ENCODE results near the gene LDAH. TPM values are rescaled to one million over a fixed set of nuclear protein-coding genes. Genes with fewer than 3 reads are reported as not detected.
A peak's percentile ranks its signal among the peaks of the same experiment; 100 is the strongest.

The LDAH gene
- total and polyA plus RNA-seq, 4 experiments from 2014 or later: 12.3 to 23.9 (median 18.8) TPM

DNA sequence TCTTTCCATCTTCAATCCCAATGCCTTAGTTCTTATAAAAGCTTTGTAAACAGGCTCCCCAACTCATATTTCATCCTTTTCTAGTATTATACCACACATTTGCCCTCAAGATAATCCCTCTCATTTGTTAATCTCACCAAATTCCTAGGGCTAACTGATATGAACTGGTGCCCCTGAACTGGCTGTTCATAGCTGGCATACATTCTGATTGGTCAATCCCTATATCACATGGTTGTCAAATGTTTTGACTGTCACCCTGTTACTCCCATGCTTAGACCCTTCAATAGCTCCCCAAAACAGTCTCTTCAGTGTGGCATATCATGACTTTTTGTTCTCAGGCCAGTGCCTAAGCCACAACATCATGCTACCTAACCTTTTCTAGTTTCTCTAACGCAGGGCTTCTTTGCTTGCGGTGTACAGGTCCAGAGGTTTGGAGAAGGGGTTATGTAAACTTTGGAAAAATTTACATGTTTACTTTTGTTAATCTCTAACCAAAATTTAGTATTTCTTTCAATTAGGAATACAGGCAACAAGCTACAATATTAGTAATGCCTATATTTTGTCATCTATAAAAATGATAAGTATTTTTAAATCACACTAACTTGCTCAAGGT is 125.5 kb downstream of the LDAH start:
- no peaks in the 10 kb centered on the region for H3K36me3 ChIP-seq (ENCODE audit: insufficient read depth, low read length)
- Mint-ChIP-seq H3K4me3 (no peak overlapping the region), H3K27me3 (no peaks in the 10 kb centered on the region), H3K27ac (no peak overlapping the region), H3K9me3 (no peaks in the 10 kb centered on the region), H3K4me1 (no peaks in the 10 kb centered on the region), H3K36me3 (peaks cover 31 to 37% of the 10 kb centered on the region in 2 donors)
- H3K4me3 ChIP-seq (ENCODE audit: low read length in 2 of 2): no peak overlapping the region
- POLR2A ChIA-PET (ENCODE audit: partially characterized antibody): no interaction called here
- H3K4me1 ChIP-seq (ENCODE audit: insufficient read depth, low read length): no peaks in the 10 kb centered on the region
- H3K9me3 ChIP-seq (ENCODE audit: control insufficient read depth in 1 of 2, low read length in 2 of 2): no peaks in the 10 kb centered on the region
- H3K27ac ChIP-seq (ENCODE audit: low read depth, low read length): no peak overlapping the region
- intact Hi-C loops (cut with micrococcal nuclease): no loop called here
- no peak for DNase-seq
- CTCF ChIA-PET (ENCODE audit: partially characterized antibody): interaction anchor here (1.2 kb wide), 1 partner anchor 36 kb away, joined by 3 read pairs; no protein-coding TSS in a partner anchor
- H3K27me3 ChIP-seq (ENCODE audit: insufficient read depth, low read length): no peaks in the 10 kb centered on the region

DNA sequence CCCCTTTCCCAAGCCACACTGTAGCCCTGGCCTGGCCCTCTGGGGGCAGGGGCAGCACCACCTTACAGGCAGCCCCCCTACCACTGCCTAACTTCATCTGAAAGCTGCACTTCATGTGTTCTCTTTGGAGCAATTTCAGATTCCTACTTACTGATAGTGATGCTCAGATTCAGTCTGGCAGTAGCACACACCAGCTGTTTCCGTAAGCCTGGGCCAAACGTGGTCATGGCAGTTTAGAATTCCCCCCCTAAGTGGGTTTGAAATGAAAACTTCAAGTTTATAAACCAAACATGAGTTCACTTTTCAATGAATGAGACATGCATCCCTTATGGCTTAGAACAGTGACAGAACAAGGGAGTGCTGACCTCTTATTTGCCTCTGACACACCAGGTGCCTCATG is 126.5 kb downstream of the LDAH start:
- ChIA-PET POLR2A (ENCODE audit: partially characterized antibody) (no interaction called here), CTCF (ENCODE audit: partially characterized antibody) (interaction anchor here (1.2 kb wide), 1 partner anchor 35 kb away, joined by 3 read pairs; no protein-coding TSS in a partner anchor)
- DNase-seq: no peak
- no peaks in the 10 kb centered on the region for H3K4me1 ChIP-seq (ENCODE audit: insufficient read depth, low read length)
- no peaks in the 10 kb centered on the region for H3K36me3 ChIP-seq (ENCODE audit: insufficient read depth, low read length)
- Mint-ChIP-seq H3K27ac (no peak overlapping the region), H3K9me3 (no peaks in the 10 kb centered on the region), H3K36me3 (peaks cover 35 to 42% of the 10 kb centered on the region in 2 donors), H3K4me3 (no peak overlapping the region), H3K27me3 (no peaks in the 10 kb centered on the region), H3K4me1 (no peaks in the 10 kb centered on the region)
- no peak overlapping the region for H3K27ac ChIP-seq (ENCODE audit: low read depth, low read length)
- no peaks in the 10 kb centered on the region for H3K27me3 ChIP-seq (ENCODE audit: insufficient read depth, low read length)
- no peaks in the 10 kb centered on the region for H3K9me3 ChIP-seq (ENCODE audit: control insufficient read depth in 1 of 2, low read length in 2 of 2)
- intact Hi-C loops (cut with micrococcal nuclease): no loop called here
- H3K4me3 ChIP-seq (ENCODE audit: low read length in 2 of 2): no peak overlapping the region

DNA sequence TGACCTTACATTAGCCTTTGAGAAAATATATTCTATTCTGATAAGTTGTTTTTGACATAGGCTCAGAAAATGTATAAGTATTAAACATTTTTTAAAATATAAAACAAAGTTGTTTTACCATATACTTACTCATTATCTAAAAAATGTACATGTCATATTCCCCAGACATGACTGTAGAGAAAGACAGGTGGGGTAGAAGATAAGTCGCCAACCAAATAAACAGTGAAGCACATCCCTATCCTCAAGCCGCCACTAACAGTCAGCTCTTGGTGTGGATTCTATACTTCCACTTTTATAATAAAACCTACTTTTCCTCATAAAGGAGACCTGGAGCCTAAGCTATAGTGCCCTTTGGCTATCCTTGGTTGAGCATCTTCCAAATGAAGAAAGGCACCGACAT is 129.6 kb downstream of the LDAH start:
- DNase-seq: no peak
- intact Hi-C loops (cut with micrococcal nuclease): no loop called here
- H3K27me3 ChIP-seq (ENCODE audit: insufficient read depth, low read length): no peaks in the 10 kb centered on the region
- POLR2A ChIA-PET (ENCODE audit: partially characterized antibody): no interaction called here
- H3K9me3 Mint-ChIP-seq: peaks cover 0 to 2% (median 0%) of the 10 kb centered on the region in 8 donors
- H3K36me3 ChIP-seq (ENCODE audit: insufficient read depth, low read length): no peaks in the 10 kb centered on the region
- H3K36me3 Mint-ChIP-seq: peaks cover 49 to 52% of the 10 kb centered on the region in 2 donors
- no peaks in the 10 kb centered on the region for H3K4me1 Mint-ChIP-seq
- no peaks in the 10 kb centered on the region for H3K27me3 Mint-ChIP-seq
- H3K27ac Mint-ChIP-seq: no peak overlapping the region
- H3K27ac ChIP-seq (ENCODE audit: low read depth, low read length): no peak overlapping the region
- H3K4me3 ChIP-seq (ENCODE audit: low read length in 2 of 2): no peak overlapping the region
- no peaks in the 10 kb centered on the region for H3K9me3 ChIP-seq (ENCODE audit: control insufficient read depth in 1 of 2, low read length in 2 of 2)
- no peaks in the 10 kb centered on the region for H3K4me1 ChIP-seq (ENCODE audit: insufficient read depth, low read length)
- H3K4me3 Mint-ChIP-seq: no peak overlapping the region
- CTCF ChIA-PET (ENCODE audit: partially characterized antibody): interaction anchor here (1.2 kb wide), 1 partner anchor 32 kb away, joined by 3 read pairs; no protein-coding TSS in a partner anchor

DNA sequence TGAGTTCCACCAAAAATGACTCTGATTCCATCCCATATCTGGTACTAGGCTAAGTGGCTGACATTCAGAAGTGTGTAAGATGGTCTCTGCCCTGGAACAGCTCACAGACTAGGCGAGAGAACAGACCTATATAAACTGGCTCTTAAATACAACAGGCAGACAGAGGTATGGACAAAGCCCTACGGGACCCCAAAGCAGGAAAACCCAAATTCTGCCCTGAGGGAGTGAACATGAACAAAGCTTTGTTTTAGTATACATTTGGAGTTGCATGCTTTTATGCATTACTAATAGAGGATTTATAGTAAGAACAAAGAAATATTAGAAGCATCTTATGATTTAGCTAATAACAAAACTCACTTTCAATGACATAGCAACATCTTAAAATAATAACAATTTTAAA is 130.8 kb downstream of the LDAH start:
- intact Hi-C loops (cut with micrococcal nuclease): no loop called here
- peak overlapping the region in 1 of 7 donors; percentile 59 for H3K27ac Mint-ChIP-seq
- no peak for DNase-seq
- H3K4me3 Mint-ChIP-seq: no peak overlapping the region
- Histone ChIP-seq H3K36me3 (ENCODE audit: insufficient read depth, low read length) (no peaks in the 10 kb centered on the region), H3K4me1 (ENCODE audit: insufficient read depth, low read length) (no peaks in the 10 kb centered on the region), H3K4me3 (ENCODE audit: low read length in 2 of 2) (no peak overlapping the region), H3K27ac (ENCODE audit: low read depth, low read length) (no peak overlapping the region), H3K9me3 (ENCODE audit: control insufficient read depth in 1 of 2, low read length in 2 of 2) (no peaks in the 10 kb centered on the region), H3K27me3 (ENCODE audit: insufficient read depth, low read length) (no peaks in the 10 kb centered on the region)
- peaks cover 0 to 2% (median 0%) of the 10 kb centered on the region in 8 donors for H3K9me3 Mint-ChIP-seq
- POLR2A ChIA-PET (ENCODE audit: partially characterized antibody): no interaction called here
- H3K27me3 Mint-ChIP-seq: no peaks in the 10 kb centered on the region
- H3K4me1 Mint-ChIP-seq: no peaks in the 10 kb centered on the region
- H3K36me3 Mint-ChIP-seq: peaks cover 55 to 57% of the 10 kb centered on the region in 2 donors
- CTCF ChIA-PET (ENCODE audit: partially characterized antibody): interaction anchor here (2.3 kb wide), 1 partner anchor 31 kb away, joined by 11 read pairs; no protein-coding TSS in a partner anchor

DNA sequence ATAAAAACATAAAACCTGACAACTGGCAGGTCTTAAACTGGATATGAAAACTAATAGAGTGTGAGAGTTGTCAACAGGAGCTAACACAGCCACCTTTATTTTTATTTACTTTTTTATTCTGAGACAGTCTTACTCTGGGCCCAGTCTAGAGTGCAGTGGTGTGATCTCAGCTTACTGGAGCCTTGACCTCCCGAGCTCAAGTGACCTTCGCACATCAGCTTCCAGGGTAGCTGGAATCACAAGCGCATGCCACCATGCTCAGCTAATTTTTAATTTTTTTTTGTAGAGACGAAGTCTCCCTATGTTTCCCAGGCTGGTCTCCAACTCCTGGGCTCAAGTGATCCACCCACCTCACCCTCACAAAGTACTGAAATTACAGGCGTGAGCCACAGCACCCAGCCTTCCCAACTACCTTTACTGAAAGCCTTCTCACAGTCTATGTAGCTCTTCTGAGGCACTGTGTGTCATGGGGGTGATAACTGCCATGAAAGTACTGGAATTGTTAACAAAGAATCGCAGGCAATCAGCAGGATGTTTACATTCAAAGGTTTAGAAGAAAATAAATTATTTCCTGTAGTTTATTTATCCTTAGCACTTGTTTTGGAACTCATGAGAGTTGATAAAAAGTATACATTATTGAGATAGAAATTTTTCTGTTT is 131.7 kb downstream of the LDAH start:
- no peak overlapping the region for H3K27ac ChIP-seq (ENCODE audit: low read depth, low read length)
- no peak for DNase-seq
- ChIA-PET POLR2A (ENCODE audit: partially characterized antibody) (no interaction called here), CTCF (ENCODE audit: partially characterized antibody) (interaction anchor here (2.3 kb wide), 1 partner anchor 30 kb away, joined by 11 read pairs; no protein-coding TSS in a partner anchor)
- no peaks in the 10 kb centered on the region for H3K36me3 ChIP-seq (ENCODE audit: insufficient read depth, low read length)
- no peaks in the 10 kb centered on the region for H3K4me1 Mint-ChIP-seq
- H3K27ac Mint-ChIP-seq: peak overlapping the region in 1 of 7 donors; percentile 17
- no peaks in the 10 kb centered on the region for H3K27me3 ChIP-seq (ENCODE audit: insufficient read depth, low read length)
- H3K4me1 ChIP-seq (ENCODE audit: insufficient read depth, low read length): no peaks in the 10 kb centered on the region
- H3K36me3 Mint-ChIP-seq: peaks cover 59 to 64% of the 10 kb centered on the region in 2 donors
- H3K4me3 ChIP-seq (ENCODE audit: low read length in 2 of 2): no peak overlapping the region
- H3K9me3 Mint-ChIP-seq: peaks cover 0 to 2% (median 0%) of the 10 kb centered on the region in 8 donors
- intact Hi-C loops (cut with micrococcal nuclease): no loop called here
- peak overlapping the region in 1 of 8 donors; percentile 34 for H3K4me3 Mint-ChIP-seq
- H3K27me3 Mint-ChIP-seq: no peaks in the 10 kb centered on the region
- H3K9me3 ChIP-seq (ENCODE audit: control insufficient read depth in 1 of 2, low read length in 2 of 2): no peaks in the 10 kb centered on the region

DNA sequence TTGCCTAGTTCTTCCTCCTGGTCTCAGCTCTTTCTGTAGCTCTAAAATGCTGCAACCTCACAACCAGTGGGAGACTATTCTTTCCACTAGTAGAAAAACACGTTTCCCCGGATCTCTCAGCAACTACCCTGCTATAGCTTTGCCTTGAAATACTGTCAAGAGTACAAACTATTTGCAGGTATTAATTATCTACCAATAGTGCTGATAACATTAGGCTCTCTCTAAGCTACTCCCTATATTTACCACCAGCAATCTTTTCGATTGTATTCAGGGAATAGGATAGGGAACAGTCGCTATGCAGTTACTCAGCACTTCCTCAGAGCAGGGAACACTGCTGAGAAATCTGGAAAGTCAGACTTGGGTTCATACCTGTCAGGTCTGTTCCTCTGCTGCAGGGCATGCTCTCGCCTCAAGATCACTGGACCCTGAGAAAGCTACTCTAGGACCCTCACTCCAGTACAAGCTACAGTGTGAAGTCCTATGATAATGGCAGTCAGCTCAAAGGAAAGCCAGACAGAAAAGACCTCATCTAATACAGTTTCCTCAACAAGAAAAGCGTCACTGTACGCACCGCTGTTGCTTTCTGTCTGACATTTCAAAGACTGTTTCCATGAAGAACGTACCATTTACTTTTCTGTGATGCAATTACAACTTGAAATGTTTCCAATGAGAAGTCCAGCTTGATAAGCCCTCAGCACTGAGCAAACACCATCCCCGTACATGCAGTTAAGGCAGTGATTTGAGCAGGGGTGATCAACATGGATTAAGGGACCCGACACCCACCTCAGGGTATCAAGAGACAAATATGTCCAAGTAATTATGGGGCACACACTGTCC is 133.3 kb downstream of the LDAH start:
- no peak for DNase-seq
- Histone ChIP-seq H3K4me1 (ENCODE audit: insufficient read depth, low read length) (no peaks in the 10 kb centered on the region), H3K27me3 (ENCODE audit: insufficient read depth, low read length) (no peaks in the 10 kb centered on the region), H3K4me3 (ENCODE audit: low read length in 2 of 2) (no peak overlapping the region), H3K9me3 (ENCODE audit: control insufficient read depth in 1 of 2, low read length in 2 of 2) (no peaks in the 10 kb centered on the region), H3K27ac (ENCODE audit: low read depth, low read length) (no peak overlapping the region), H3K36me3 (ENCODE audit: insufficient read depth, low read length) (peaks cover 7% of the 10 kb centered on the region)
- peaks cover 64 to 65% of the 10 kb centered on the region in 2 donors for H3K36me3 Mint-ChIP-seq
- no peaks in the 10 kb centered on the region for H3K4me1 Mint-ChIP-seq
- no peak overlapping the region for H3K27ac Mint-ChIP-seq
- intact Hi-C loops (cut with micrococcal nuclease): no loop called here
- no peak overlapping the region for H3K4me3 Mint-ChIP-seq
- ChIA-PET CTCF (ENCODE audit: partially characterized antibody) (no interaction called here), POLR2A (ENCODE audit: partially characterized antibody) (no interaction called here)
- H3K9me3 Mint-ChIP-seq: peaks cover 0 to 2% (median 0%) of the 10 kb centered on the region in 8 donors
- no peaks in the 10 kb centered on the region for H3K27me3 Mint-ChIP-seq

DNA sequence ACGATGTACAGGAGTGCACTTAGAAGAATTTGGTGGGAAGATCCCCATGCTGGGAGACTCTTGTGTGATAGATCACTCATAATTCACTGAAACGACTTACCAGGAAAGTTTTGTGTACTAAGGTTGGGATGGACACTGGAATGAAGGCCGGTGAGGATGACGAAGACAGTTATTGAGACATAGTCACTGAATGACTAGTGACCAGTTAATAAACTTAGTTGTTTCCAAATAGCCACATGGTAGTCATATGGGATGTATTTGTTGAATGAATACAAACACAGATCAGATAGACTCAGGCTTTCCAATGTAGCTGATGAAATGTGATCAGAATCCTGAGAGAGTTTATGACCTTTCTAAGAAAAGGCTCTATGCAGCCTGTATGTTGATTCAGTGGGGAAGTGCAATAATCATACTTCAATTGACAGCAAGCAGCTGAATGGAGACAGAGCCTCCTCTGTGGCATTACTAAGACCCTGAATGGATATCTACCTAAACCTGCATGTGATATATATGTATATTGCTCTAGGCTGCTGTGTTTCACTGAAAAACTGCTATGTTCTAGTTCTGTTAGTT is 135.6 kb downstream of the LDAH start:
- POLR2A ChIA-PET (ENCODE audit: partially characterized antibody): no interaction called here
- H3K36me3 ChIP-seq (ENCODE audit: insufficient read depth, low read length): peaks cover 7% of the 10 kb centered on the region
- DNase-seq: no peak

More for the DNA sequence above, 135.6 kb downstream of the LDAH start:
- Histone ChIP-seq H3K4me1 (ENCODE audit: insufficient read depth, low read length) (no peaks in the 10 kb centered on the region), H3K27me3 (ENCODE audit: insufficient read depth, low read length) (no peaks in the 10 kb centered on the region), H3K27ac (ENCODE audit: low read depth, low read length) (no peak overlapping the region), H3K4me3 (ENCODE audit: low read length in 2 of 2) (no peak overlapping the region), H3K9me3 (ENCODE audit: control insufficient read depth in 1 of 2, low read length in 2 of 2) (no peaks in the 10 kb centered on the region)
- Mint-ChIP-seq H3K27ac (no peak overlapping the region), H3K9me3 (peaks cover 0 to 2% (median 0%) of the 10 kb centered on the region in 8 donors), H3K27me3 (no peaks in the 10 kb centered on the region), H3K4me1 (peaks cover 0 to 14% (median 9%) of the 10 kb centered on the region in 4 donors), H3K4me3 (no peak overlapping the region), H3K36me3 (peaks cover 73 to 75% of the 10 kb centered on the region in 2 donors)
- CTCF ChIA-PET (ENCODE audit: partially characterized antibody): interaction anchor here (0.9 to 1.0 kb wide), 2 partner anchors 26 to 276 kb away, joined by 3 to 4 read pairs; no protein-coding TSS in a partner anchor
- intact Hi-C loops (cut with micrococcal nuclease): no loop called here

Measured in CD4-positive, alpha-beta memory T cell (primary cell).